Hindlimb muscle (tissue), 1 donor: ENCODE data around the gene LPP. TPM values are rescaled to one million over a fixed set of nuclear protein-coding genes. Genes with fewer than 3 reads are reported as not detected.

ENCODE experiments used
- DNase-seq: peaks from one replicate; pipeline ENCODE4 v3.0.0-alpha.2; 2013
- polyA plus RNA-seq: library from polyadenylated mRNA; unstranded; fragments of 120-200 nt; gene quantifications from one replicate; pipeline ENCODE4 v1.2.1, GENCODE V29; 2013; ENCODE audit not compliant: insufficient read length

The LPP gene
- polyA plus RNA-seq, 1 donor, result 12.7 TPM

- no peak for DNase-seq
Measured at GRCh38 chr3:188656196-188656982, 502.4 kb downstream of the LPP start.

DNA sequence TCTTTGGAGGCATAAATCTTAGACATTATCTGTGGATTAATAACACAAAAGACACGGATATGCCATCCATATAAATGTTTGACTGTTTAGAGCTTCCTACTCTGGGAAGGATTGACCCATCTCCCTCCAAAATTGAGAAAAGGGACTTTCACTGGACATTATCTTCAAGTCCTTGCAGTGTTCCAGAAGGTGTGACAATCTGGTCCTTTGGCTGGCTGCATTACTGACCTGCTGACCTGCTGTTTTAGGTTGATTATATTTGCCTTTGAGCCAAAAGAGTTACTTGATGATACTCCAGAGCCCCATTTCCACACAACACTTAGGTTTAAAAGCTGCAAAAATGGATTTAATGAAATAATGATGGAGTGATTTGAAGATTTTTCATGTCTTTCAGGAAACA, 504.6 kb downstream of the LPP start:
- no peak for DNase-seq

- DNase-seq, result no peak
Measured at GRCh38 chr3:188659449-188660090, 505.6 kb downstream of the LPP start.

GRCh38 chr3:188660415-188660814, 506.5 kb downstream of the LPP start:
- DNase-seq, result no peak

GRCh38 chr3:188661806-188662205, 507.8 kb downstream of the LPP start:
- no peak for DNase-seq

DNA sequence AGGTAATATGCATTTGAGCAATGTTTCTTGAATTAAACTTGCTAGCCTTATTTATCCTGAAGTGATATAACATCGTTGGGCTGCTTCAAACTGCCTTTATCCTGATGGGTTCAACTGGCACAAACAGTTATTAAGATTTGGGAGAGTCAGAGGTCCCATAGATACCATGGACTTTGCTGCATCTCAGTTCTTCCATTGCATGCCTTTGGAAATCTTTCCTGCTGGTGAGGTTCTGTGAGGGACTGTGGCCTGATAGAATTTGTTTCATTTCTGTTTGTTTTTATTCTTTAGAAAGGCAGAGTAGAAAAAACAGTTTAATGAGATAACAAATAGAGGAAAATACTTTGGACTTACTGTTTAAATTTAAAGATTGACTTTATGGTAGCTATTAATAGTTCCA, 508.3 kb downstream of the LPP start:
- DNase-seq, result no peak

GRCh38 chr3:188662795-188663194, 508.8 kb downstream of the LPP start:
- no peak for DNase-seq

DNA sequence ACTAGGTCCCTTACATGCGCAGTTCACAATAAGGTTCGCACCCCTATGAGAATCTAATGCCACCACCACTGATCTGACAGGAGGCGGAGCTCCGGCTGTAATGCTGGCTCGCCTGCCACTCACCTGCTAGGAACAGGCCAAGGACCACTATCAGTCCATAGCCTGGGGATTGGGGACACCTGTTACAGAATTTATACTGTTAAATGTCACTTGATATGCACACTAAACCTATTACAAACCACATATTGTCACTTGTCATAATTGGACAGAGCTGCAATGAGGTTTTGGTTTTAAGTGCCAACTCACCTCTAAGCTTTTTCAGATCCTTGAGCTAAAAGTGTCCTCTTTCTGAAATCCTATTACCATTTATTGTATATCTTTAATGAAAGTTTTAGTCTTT, 509.9 kb downstream of the LPP start:
- no peak for DNase-seq

- DNase-seq, result no peak
Measured at GRCh38 chr3:188664795-188665194, 510.8 kb downstream of the LPP start.

GRCh38 chr3:188667926-188668325, 514.0 kb downstream of the LPP start:
- no peak for DNase-seq

GRCh38 chr3:188670446-188670845, 516.5 kb downstream of the LPP start:
- DNase-seq, result no peak

DNA sequence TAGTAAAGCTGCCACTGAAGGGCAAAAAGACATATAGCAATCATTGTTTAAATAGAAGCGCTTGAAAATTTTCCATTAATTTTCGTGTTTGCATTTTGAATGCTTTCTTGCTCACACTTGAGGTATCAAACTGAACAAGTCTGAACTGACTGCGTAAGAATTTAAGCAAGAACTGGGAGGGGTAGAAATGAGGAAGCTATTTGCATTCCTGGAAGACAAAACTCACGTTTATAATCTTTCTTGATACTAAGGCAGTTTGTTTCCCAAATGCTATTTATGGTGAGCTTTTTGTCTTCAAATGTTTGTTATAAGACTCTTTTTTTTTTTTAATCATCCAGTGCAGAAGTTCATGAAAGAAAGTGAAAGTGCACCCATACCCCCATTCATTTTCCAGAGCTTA, 518.0 kb downstream of the LPP start:
- DNase-seq, result no peak

GRCh38 chr3:188672840-188673239, 518.9 kb downstream of the LPP start:
- DNase-seq, result no peak

GRCh38 chr3:188673646-188674186, 519.8 kb downstream of the LPP start:
- DNase-seq, result no peak

GRCh38 chr3:188674595-188674994, 520.6 kb downstream of the LPP start:
- no peak for DNase-seq

DNA sequence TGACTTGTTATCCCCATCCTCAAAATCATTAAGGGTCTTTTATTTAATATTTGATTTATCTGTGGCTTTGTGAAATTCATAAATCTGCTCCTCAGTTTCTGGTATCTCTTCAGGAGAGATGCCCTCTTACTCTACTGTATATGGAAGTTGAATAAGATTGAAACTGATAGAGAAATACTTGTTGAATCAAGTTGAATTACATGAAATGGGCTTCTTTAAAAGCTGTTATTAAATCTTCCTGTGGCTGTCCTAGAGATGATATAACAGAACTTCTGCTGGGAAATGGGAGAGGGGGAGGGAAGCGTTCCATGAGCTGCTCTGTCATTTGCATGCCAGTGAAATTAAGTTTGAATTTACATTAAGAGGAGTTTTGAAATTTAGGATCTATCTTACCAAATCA, 523.4 kb downstream of the LPP start:
- DNase-seq, result no peak

DNA sequence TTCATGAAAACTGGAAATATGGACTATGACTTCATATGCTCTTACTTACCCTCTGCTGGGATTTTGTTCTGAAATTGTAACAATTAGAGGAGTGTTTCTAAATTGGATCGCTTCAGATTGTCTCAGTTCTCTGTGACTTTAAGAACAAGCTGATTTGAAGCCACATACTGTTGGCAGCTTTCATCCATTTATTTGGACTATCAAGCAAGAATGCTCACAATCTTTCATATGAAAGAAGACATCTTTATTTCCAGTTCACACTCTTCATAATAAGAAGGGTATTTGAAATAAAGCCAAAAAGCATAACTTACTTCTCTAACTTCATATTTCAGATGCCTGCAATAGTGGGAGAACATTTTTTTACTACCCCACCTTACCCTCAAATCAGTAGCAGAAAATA, 526.2 kb downstream of the LPP start:
- DNase-seq, result no peak

DNA sequence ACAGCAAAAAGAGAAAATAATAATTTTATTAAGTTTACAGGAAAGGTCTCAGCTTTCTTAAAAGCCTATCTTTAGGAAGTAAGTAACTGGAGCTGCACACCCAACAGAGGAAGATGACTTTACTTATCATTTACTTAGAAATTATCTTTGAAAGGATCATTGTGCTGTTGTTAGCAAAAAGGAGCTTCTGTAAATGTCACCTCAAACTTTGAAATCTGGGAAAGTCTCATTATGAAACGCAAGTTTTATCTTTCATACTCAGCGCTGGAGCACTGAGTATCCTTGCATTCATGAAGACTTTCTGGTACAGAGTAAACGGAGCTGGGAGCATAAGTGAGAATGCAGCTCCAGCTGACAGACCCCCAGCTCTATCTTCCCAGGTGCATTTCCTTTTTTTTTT, 526.6 kb downstream of the LPP start:
- DNase-seq, result no peak

- DNase-seq, result no peak
Measured at GRCh38 chr3:188682316-188682715, 528.4 kb downstream of the LPP start.

GRCh38 chr3:188683032-188683521, 529.1 kb downstream of the LPP start:
- DNase-seq, result no peak

GRCh38 chr3:188684276-188684675, 530.3 kb downstream of the LPP start:
- DNase-seq, result no peak

DNA sequence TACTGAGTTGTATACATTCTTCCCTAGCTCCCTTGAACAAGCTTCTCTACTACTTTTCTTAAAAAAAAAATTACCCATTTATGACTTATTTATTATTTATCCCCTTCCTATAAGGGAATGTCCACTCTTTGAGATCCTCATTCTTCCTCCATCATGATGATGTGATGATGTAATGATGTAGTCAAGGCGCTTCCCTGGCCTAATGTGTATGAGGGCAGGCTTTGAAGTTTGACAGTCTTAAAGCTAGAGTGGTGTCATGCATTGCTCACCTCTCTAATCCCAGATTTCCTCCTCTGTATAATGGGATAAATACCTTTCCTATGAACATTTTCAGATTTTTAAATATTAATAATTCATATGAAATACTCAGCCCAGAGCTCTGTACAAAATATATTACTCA, 531.8 kb downstream of the LPP start:
- DNase-seq, result no peak

- DNase-seq, result no peak
Measured at GRCh38 chr3:188686324-188686723, 532.4 kb downstream of the LPP start.

DNA sequence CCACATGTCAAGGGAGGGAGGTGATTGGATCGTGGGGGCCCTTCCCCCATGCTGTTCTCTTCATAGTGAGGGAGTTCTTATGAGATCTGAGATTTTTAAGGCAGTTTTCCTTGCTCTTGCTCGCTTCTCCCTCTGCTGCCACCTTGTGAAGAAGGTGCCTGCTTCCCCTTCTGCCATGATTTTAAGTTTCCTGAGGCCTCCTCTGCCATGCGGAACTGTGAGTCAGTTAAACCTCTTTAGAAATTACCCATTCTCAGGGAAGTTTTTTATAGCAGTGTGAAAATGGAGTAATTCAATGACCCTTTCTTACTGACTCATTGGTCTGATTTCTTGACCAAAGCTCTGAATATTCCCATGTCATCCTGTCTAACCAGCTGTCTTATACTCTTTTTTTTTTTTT, 533.4 kb downstream of the LPP start:
- no peak for DNase-seq
